ENCODE data around the gene INSYN1. TPM values are rescaled to one million over a fixed set of nuclear protein-coding genes. Genes with fewer than 3 reads are reported as not detected.

INSYN1 gene
- total and polyA plus RNA-seq, 9 of the 15 experiments (the other 6 are each of a cell fraction or from before 2014, with no cell fraction given), result not detected

DNA sequence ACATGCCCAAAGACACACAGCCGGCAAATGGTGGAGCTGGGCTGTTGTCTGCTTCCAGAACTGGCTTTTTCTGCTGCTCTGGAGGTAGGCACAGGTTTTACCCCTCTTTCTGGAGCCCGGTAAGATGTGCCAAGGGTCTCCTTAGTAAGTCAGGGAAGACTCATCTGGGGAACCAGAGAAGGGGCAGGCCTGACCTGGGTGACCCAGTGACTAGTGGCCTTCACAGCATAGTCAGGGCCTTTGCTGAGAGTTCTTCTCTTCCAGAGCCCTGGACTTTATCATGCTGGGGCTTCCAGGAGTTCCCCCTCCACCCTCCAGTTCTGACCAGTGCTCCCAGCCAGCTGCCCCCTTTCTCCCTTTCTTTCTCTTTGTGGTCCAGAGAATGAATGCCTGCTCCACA lies 65.8 kb downstream of the INSYN1 start:
- TF ChIP-seq ERF (CRISPR knock-in tag; IDR thresholded peaks at IDR 0.05) (no peak), ZNF23 (CRISPR knock-in tag; IDR thresholded peaks at IDR 0.05) (no peak), KLF1 (tag; IDR thresholded peaks at IDR 0.05) (no peak), ASH1L (IDR thresholded peaks at IDR 0.05; ENCODE audit: borderline replicate concordance, low read depth, partially characterized antibody) (no peak), SREBF2 (CRISPR knock-in tag; IDR thresholded peaks at IDR 0.05) (no peak), ZNF57 (CRISPR knock-in tag; IDR thresholded peaks at IDR 0.05) (no peak), HNRNPH1 (optimal IDR thresholded peaks at IDR 0.05; ENCODE audit: low read depth, low read length) (no peak), ZSCAN32 (CRISPR knock-in tag; IDR thresholded peaks at IDR 0.05) (no peak)
- TF ChIP-seq, protein P1, sequence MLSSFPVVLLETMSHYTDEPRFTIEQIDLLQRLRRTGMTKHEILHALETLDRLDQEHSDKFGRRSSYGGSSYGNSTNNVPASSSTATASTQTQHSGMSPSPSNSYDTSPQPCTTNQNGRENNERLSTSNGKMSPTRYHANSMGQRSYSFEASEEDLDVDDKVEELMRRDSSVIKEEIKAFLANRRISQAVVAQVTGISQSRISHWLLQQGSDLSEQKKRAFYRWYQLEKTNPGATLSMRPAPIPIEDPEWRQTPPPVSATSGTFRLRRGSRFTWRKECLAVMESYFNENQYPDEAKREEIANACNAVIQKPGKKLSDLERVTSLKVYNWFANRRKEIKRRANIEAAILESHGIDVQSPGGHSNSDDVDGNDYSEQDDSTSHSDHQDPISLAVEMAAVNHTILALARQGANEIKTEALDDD (IDR thresholded peaks at IDR 0.05), result no peak
- TF ChIP-seq, protein P2, sequence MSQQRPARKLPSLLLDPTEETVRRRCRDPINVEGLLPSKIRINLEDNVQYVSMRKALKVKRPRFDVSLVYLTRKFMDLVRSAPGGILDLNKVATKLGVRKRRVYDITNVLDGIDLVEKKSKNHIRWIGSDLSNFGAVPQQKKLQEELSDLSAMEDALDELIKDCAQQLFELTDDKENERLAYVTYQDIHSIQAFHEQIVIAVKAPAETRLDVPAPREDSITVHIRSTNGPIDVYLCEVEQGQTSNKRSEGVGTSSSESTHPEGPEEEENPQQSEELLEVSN (IDR thresholded peaks at IDR 0.05; ENCODE audit: borderline replicate concordance in 1 of 2, extremely low read depth in 1 of 2, insufficient read depth in 1 of 2, insufficient read length in 1 of 2, low read depth in 1 of 2, low read length in 1 of 2, poor library complexity in 1 of 2, severe bottlenecking in 1 of 2), result no peak
- H4K20me1 ChIP-seq (replicated peaks; ENCODE audit: control insufficient read depth, insufficient read depth, low read length), result peaks cover 11% of the 10 kb centered on the region
- DNase-seq (ENCODE audit: extremely low read depth in 1 of 4, low spot score in 3 of 4) (no peak), ATAC-seq (no peak), FAIRE-seq (no peak)
- 0% methylated on average over 2 of the region's 2 CpGs for WGBS (ENCODE audit: insufficient coverage, low coverage, missing lambda C conversion rate)
- no peaks in the 10 kb centered on the region for H3K79me2 ChIP-seq (ENCODE audit: control insufficient read depth, insufficient read depth, low read length)
- no peak overlapping the region for H3K27ac ChIP-seq (ENCODE audit: extremely low read depth, low read depth, low read length)
- intact Hi-C loops (cut with micrococcal nuclease) (no loop called here), in situ Hi-C loops (cut with MboI) (no loop called here)
- peaks cover 11 to 37% of the 10 kb centered on the region in 2 experiments for H3K27me3 ChIP-seq (ENCODE audit: control insufficient read depth in 2 of 2, insufficient read depth in 2 of 2, low read length in 2 of 2)
- no peaks in the 10 kb centered on the region for H3K36me3 ChIP-seq (ENCODE audit: control insufficient read depth, insufficient read depth, low read length)
- no peak overlapping the region for H3K9ac ChIP-seq (ENCODE audit: insufficient read depth in 1 of 2, low read depth in 2 of 2, low read length in 2 of 2)
- no TSS peak for BruUV-seq (replicated peaks)
- no peak overlapping the region for H2AFZ ChIP-seq (ENCODE audit: low read depth, low read length)
- no peaks in the 10 kb centered on the region for H3K9me1 ChIP-seq (ENCODE audit: control insufficient read depth, insufficient read depth, low read length)
- ChIA-PET POLR2A (interaction anchor here (0.8 kb wide), 1 partner anchor 159 kb away, joined by 3 read pairs; no protein-coding TSS in a partner anchor), CTCF (ENCODE audit: low intra/inter-chr PET ratio) (no interaction called here)
- peaks cover 5 to 16% of the 10 kb centered on the region in 2 experiments; a peak in 4 of 5 replicates for H3K4me1 ChIP-seq (replicated peaks in 1 of 2; ENCODE audit: control insufficient read depth in 2 of 2, insufficient read depth in 2 of 2, low read length in 2 of 2)
- H3K4me3 ChIP-seq, result no peak overlapping the region
- no peaks in the 10 kb centered on the region for H3K9me3 ChIP-seq (replicated peaks; ENCODE audit: control insufficient read depth, insufficient read depth, low read depth, low read length)
- no peak overlapping the region for H3K4me2 ChIP-seq (ENCODE audit: insufficient read depth, low read length)

Measured in K562 (cell line).